ENCODE measurements around the gene SBK2.

The SBK2 gene

DNA sequence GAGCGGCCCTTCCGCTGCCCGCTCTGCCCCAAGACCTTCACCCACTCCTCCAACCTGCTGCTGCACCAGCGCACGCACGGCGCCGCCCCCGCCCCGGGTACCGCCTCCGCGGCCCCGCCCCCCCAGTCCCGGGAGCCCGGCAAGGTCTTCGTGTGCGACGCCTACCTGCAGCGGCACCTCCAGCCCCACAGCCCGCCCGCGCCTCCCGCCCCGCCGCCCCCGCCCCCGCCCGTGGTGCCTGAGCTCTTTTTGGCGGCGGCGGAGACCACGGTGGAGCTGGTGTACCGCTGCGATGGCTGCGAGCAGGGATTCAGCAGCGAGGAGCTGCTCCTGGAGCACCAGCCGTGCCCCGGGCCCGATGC is 55.2 kb downstream of the SBK2 start:
- H3K27ac ChIP-seq (ENCODE audit: low read length), result no peak overlapping the region
- peaks cover 8 to 39% of the 10 kb centered on the region in 2 donors for H3K4me1 ChIP-seq (ENCODE audit: control insufficient read depth in 1 of 2, insufficient read depth in 2 of 2, low read length in 2 of 2)
- H3K4me3 ChIP-seq (ENCODE audit: low read depth in 1 of 2, low read length in 2 of 2), result no peak overlapping the region
- no peaks in the 10 kb centered on the region for H3K9me3 ChIP-seq (ENCODE audit: control insufficient read depth in 1 of 2, low read length in 2 of 2)
- H3K27me3 ChIP-seq (ENCODE audit: low read depth, low read length), result no peaks in the 10 kb centered on the region
- H3K36me3 ChIP-seq (ENCODE audit: control insufficient read depth in 1 of 2, insufficient read depth in 2 of 2, low read length in 2 of 2), result peaks cover 0 to 19% of the 10 kb centered on the region in 2 donors

DNA sequence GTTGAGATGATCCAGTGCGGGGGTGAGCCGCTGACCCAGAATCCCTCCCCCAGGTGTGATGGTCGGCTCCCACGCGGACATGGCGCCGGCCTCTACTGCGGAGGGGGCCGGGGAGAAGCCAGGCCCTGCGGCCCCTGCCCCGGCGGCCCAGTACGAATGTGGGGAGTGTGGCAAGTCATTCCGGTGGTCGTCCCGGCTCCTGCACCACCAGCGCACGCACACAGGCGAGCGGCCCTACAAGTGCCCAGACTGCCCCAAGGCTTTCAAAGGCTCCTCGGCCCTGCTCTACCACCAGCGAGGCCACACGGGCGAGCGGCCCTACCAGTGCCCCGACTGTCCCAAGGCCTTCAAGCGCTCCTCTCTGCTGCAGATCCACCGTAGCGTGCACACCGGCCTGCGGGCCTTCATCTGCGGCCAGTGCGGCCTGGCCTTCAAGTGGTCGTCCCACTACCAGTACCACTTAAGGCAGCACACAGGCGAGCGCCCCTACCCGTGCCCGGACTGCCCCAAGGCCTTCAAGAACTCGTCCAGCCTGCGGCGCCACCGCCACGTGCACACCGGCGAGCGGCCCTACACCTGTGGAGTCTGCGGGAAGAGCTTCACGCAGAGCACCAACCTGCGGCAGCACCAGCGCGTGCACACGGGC is 55.7 kb downstream of the SBK2 start:
- H3K36me3 ChIP-seq (ENCODE audit: control insufficient read depth in 1 of 2, insufficient read depth in 2 of 2, low read length in 2 of 2), result peaks cover 0 to 19% of the 10 kb centered on the region in 2 donors
- H3K27me3 ChIP-seq (ENCODE audit: low read depth, low read length), result no peaks in the 10 kb centered on the region
- H3K4me1 ChIP-seq (ENCODE audit: control insufficient read depth in 1 of 2, insufficient read depth in 2 of 2, low read length in 2 of 2), result peaks cover 8 to 34% of the 10 kb centered on the region in 2 donors
- H3K4me3 ChIP-seq (ENCODE audit: low read depth in 1 of 2, low read length in 2 of 2), result no peak overlapping the region
- no peak overlapping the region for H3K27ac ChIP-seq (ENCODE audit: low read length)
- H3K9me3 ChIP-seq (ENCODE audit: control insufficient read depth in 1 of 2, low read length in 2 of 2), result no peaks in the 10 kb centered on the region

DNA sequence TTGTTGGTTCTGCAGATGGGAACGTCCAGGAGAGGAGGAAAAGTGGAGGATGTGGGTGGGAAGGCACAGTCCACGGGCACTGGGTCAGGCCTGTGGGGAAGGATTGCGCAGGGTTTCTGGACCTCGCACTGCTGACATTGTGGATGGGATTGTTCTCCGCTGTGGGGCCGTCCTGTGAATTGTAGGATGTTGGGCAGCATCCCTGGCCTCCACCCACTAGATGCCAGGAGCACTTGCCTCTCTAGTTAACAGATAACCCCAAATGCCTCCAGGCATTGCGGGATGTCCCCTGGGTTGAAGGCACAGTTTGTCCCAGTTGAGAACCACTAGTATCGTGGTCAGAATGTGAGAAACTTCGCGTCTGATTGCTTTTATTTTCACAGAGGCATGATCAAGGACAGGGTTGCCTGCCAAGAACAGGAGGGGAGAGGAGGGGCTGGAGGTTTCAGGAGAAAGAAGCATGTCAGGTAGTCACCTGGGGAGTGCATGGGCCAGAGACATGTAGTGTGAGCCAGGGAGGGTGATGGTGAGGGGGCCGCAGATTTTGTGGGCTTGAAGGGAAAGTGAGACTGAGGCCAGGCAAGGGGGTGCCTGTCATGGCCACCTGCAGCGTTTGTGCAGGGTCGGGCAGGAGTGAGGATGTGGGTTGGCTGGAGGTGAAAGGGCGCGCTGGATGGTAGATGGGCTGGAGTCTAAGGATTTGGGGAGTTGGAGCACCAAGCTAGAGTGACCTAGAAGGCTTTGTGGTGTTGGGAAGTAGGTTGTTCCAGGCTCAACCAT is 57.3 kb downstream of the SBK2 start:
- no peak overlapping the region for H3K27ac ChIP-seq (ENCODE audit: low read length)

DNA sequence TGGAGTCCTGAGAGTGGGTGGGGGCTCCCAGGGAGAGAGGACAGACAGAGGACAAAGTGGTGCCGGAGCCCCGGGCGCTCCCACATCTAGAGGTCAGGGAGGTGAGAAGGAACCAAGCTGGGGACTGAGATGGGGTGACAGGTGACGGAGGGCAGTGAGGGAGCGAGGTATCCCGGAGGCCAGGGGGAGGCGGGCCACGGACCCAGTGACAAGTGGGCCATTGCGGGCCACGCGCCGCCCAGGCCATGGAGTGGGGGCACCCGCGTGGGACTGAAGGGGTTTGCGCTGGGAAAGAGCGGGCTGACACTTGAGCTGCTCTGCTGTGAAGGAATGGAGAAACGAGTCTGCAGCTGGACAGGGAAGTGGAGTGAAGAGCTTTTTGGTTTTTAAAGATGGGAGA is 57.9 kb downstream of the SBK2 start:
- Histone ChIP-seq H3K4me3 (ENCODE audit: low read depth in 1 of 2, low read length in 2 of 2) (no peak overlapping the region), H3K36me3 (ENCODE audit: control insufficient read depth in 1 of 2, insufficient read depth in 2 of 2, low read length in 2 of 2) (peaks cover 0 to 19% of the 10 kb centered on the region in 2 donors), H3K4me1 (ENCODE audit: control insufficient read depth in 1 of 2, insufficient read depth in 2 of 2, low read length in 2 of 2) (peaks cover 9 to 22% of the 10 kb centered on the region in 2 donors), H3K27ac (ENCODE audit: low read length) (no peak overlapping the region), H3K9me3 (ENCODE audit: control insufficient read depth in 1 of 2, low read length in 2 of 2) (no peaks in the 10 kb centered on the region), H3K27me3 (ENCODE audit: low read depth, low read length) (no peaks in the 10 kb centered on the region)

More for the DNA sequence above, 57.3 kb downstream of the SBK2 start:
- Histone ChIP-seq H3K27me3 (ENCODE audit: low read depth, low read length) (no peaks in the 10 kb centered on the region), H3K9me3 (ENCODE audit: control insufficient read depth in 1 of 2, low read length in 2 of 2) (no peaks in the 10 kb centered on the region), H3K4me3 (ENCODE audit: low read depth in 1 of 2, low read length in 2 of 2) (no peak overlapping the region), H3K4me1 (ENCODE audit: control insufficient read depth in 1 of 2, insufficient read depth in 2 of 2, low read length in 2 of 2) (peaks cover 9 to 28% of the 10 kb centered on the region in 2 donors), H3K36me3 (ENCODE audit: control insufficient read depth in 1 of 2, insufficient read depth in 2 of 2, low read length in 2 of 2) (peaks cover 0 to 19% of the 10 kb centered on the region in 2 donors)

All from muscle layer of duodenum (tissue), 2 donors.